Heart left ventricle (tissue), 13 donors: Measurements from ENCODE around the gene MICAL3.
"Not testable (repeated sequence)": the region's sequence is repeated elsewhere in the genome, so short reads cannot be mapped to it uniquely, and the experiment has no call there.

Experiments used
- CTCF ChIP-seq, 12 donors: fragments of 200-600 bp; sonication (generic) in 4 of 12; IDR thresholded peaks; one replicate each; pipeline versions ENCODE4 v1.5.0 to v1.8.0; 2018 to 2022; ENCODE audit warnings: antibody characterized with exemption in 12 of 12, mild to moderate bottlenecking in 5 of 12
- POLR2A ChIP-seq, 2 donors: fragments of 450-650 bp; IDR thresholded peaks; one replicate each; pipeline ENCODE4 v1.6.1; 2017; ENCODE audit warnings: antibody characterized with exemption in 2 of 2, mild to moderate bottlenecking in 2 of 2, moderate library complexity in 2 of 2
- donor health status: ischemic (EF 13 %, LVEDD 7.1; RV severe dilation, severe dysfunction).
- donor health status: DM: no; HTN: yes; CAD: no.
- donor health status: DM: no; HTN: no; CAD: no.
- donor health status: ischemic (EF 25% LVEDD 6.9; RV normal size, moderate dysfunction).
- donor health status: ischemic (EF 25% LVEDD 5.7; RV mildly dilated, moderate dysfunction).
- donor health status: ischemic (EF 35%, LVEDD 5.7; RV mildly dilated, moderate dysfunction).
- donor health status: nonischemic (EF 11% LVEDD 7.7; RV severe dilation, severe dysfunction).
- donor health status: DM: yes; HTN: yes; CAD: no.
- donor health status: PGD.
- donor health status: ischemic (EF 29% LVEDD 5.4; RV normal size, mild dysfunction).
- donor health status: nonischemic (EF 23%, LVEDD 6.1; RV moderate dilation, normal function).

- not testable (repeated sequence) for TF ChIP-seq POLR2A, CTCF (IDR thresholded peaks at IDR 0.05)
Observed at GRCh38 chr22:18020743-18021142, 3.6 kb downstream of the MICAL3 start.
